Measurements from ENCODE around the gene CRHR1.

The CRHR1 gene

GRCh38 chr17:45823598-45823997 is 39.5 kb downstream of the CRHR1 start:
- DNase-seq (ENCODE audit: low read depth), result no peak

DNA sequence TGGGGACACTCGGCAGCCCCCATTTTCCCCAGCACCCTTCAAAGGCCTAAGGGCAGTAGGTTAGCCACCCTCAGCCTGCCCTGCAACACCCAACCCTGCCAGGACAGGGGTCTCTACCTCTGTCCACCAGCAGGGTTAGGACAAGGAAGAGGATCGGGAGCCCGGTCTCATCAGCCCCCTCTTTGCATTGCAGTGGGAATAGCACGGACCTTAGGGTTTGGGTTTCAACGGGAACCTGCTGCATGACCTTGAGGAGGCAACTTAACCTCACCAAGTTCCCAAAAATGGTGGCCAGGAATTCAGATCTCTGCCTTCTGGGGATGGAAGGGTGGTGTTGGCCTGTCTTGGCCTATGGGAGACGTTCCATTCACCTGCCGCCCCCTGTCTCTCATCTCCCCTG is 40.4 kb downstream of the CRHR1 start:
- no peak for DNase-seq (ENCODE audit: low read depth)

GRCh38 chr17:45824901-45825492 is 40.9 kb downstream of the CRHR1 start:
- no peak for DNase-seq (ENCODE audit: low read depth)

DNA sequence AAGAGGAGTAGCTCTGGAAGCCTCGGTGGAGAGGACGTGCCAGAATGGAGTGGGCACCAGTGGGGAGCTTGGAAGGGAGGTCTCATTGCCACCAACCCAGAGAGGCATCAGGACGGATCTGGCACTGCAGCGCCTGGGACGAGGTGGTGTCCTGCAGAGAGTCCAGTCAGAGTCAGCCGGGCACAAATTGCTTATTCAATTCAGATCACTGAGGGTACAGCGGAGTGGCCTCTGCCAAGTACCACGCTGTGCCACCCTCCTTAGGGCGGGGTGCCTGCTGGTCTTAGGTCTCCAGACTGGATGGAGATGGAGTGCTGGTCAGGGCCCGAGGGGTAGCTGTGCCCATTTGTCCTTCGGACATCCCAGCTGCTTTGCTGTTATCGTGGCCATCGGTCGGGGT is 41.7 kb downstream of the CRHR1 start:
- DNase-seq (ENCODE audit: low read depth), result no peak

DNA sequence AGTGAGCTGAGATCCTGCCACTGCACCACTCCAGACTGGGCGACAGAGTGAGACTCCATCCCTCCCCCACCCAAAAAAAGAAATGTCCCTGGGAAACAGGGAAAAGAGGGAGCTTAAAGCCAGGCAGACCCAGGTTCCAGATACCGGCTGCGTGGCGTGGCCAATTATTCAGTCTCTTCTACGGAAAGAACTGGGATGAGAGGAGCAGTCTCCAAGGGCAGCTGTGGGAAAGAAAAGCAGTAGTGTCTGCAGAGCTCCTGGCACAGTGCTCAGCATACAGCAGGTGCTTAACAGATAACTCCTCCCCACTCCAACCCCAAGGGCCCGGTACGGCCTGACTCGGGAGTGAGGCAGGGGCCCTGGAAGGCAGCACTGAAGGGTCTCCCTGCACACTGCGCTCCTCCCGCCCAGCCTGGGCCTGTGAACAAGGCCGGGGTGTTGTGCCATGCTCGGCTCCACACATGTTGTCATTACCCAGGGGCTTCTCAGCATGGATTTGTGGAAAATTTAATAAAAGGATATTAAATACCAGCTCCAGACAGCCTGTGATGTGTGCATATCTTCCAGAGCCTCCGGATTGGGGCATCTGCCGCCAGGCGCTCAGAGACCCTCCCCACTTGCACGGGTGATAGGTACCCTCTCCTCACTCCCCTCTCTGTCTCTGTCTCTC is 42.9 kb downstream of the CRHR1 start:
- no peak for DNase-seq (ENCODE audit: low read depth)

DNA sequence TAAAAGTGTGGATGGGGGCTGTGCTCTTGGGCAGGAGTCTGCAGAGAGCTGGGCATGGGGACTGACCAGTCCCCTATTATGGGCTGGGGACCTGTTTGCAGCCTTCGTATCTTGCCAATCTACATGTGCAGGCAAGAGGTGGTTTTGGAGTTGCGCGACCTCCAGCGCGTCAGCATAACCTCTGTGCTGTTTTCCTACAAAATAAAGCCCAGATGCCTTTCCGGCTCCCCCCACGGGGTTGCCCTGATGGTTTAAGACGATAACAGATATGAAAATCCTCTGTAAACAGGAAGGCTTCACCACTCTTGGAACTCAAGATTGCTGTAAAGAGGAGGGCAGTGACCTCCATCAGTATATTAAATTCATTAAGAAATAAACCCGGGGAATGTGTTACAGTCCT is 44.1 kb downstream of the CRHR1 start:
- no peak for DNase-seq (ENCODE audit: low read depth)

DNA sequence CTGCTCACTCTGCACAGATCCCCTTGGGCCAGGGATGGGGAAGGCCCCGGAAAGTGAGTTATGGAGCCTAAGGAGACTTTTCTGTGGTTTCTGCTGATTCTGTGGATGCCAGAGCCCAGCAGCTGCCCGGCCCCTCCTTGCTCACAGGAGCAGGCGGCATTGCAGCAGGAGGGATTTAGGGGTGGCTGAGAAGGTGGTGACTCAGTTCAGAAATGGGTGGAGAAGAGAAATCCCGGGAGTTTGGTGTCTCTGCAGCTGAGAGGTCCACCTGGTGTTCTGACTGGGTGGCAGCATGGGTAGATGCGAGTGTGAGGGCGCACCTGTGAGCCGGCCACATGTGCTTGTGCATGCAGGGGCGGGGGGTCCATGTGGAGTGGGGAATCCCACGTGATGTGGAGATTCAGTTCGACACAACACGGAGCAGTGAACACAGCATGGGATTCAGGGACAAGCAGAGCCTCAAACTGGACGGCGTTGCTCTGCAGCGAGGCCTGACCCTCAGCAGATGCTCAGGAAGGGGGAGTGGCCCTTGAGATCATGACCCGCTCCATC is 44.5 kb downstream of the CRHR1 start:
- DNase-seq (ENCODE audit: low read depth), result no peak

- no peak for DNase-seq (ENCODE audit: low read depth)
Observed at GRCh38 chr17:45833920-45834319, 49.8 kb downstream of the CRHR1 start.

DNA sequence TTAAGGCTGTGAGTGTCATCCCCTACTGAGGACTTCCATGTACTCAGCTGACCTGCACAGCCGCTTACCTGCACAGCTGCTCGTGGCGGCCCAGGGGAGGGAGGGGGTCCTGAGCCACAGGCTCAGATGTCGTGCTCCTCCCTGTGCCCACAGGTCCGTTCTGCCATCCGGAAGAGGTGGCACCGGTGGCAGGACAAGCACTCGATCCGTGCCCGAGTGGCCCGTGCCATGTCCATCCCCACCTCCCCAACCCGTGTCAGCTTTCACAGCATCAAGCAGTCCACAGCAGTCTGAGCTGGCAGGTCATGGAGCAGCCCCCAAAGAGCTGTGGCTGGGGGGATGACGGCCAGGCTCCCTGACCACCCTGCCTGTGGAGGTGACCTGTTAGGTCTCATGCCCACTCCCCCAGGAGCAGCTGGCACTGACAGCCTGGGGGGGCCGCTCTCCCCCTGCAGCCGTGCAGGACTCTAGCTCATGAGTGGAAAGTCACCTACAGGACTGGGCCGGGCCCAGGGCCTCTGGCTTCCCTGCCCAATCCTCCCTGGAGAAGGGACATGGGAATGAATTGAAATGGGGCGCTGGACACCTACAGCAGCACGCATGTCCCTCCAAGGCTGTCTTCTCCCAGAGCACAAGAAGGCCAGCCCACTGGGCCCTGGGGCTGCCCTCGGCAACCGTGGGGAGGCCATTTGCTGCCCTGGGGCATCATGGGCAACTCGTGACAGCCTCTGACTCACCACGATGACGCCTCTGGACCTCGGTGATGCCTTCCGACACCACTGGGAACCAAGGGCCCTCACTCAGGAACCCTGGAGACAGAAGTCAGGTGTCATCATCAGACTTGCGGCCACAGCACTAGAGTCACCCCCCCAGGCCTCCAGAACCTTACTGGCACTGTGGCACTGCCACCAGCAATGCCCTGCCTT is 50.6 kb downstream of the CRHR1 start:
- DNase-seq (ENCODE audit: low read depth), result no peak

DNA sequence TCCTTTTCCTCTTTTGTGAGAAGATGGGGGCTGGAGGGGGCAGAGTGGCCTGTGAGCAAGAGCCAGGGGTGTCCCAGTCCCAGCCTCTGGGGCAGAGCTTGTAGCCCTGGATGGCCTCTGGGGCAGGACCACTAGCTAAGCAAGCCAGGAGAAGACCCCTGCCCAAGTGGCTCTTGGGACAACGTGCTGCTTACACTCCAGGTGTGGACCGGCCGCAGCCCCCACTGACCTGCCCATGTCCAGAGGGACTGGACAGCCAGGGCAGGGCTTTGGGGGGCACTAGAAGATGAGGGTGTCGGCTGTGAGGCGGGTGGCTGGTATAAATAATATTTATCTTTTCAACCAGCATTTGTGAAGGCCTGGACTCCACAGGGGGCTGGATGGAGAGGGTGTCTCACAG is 51.4 kb downstream of the CRHR1 start:
- no peak for DNase-seq (ENCODE audit: low read depth)

DNA sequence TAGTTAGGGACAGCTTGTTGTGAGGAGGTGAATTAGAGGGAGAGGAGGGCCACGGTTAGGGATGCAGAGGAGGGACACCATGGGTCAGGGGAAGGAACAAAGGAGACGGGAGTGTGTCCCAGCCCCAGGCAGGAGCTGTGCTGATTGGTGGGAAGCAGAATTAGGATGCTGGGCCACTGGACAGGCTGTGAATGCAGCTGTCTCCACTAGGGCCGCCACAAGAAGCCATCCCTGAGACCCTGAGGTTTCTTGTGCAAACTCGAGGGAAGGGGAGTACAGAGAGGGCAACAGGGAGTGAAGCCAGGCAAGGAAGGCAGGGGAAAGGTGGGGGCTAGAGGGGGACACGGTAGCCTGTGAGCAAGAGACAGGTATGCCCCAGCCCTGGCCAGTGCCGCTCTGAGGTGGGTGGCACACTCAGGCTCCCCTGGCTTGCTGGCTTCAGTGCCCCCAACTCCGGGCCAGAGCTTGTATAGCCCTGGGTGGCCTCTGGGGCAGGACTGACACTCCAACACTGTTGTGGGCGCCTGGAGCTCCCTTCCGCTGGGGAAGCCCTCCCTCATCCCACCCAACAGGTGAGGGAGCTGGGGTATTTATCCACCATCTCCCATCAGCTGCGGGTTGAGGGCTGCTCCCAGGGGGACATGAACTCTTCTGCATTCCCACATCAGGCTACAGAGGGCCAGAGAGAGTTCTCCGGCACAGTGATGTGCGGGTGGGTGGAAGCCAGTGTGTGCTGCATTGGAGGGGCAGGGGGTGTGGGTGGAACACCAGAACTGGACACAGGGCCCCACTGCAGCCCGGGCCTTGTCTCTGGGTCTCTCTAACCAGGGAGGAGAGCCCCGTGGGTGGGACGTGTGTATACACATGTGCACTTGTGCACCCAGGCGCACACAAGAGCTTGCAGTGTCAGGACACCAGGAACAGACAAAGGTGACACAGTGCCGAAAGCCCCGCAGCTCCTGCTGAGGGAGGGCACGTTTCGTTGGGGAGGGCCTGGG is 52.2 kb downstream of the CRHR1 start:
- no peak for DNase-seq (ENCODE audit: low read depth)

- DNase-seq (ENCODE audit: low read depth), result no peak
Observed at GRCh38 chr17:45837187-45837586, 53.1 kb downstream of the CRHR1 start.

DNA sequence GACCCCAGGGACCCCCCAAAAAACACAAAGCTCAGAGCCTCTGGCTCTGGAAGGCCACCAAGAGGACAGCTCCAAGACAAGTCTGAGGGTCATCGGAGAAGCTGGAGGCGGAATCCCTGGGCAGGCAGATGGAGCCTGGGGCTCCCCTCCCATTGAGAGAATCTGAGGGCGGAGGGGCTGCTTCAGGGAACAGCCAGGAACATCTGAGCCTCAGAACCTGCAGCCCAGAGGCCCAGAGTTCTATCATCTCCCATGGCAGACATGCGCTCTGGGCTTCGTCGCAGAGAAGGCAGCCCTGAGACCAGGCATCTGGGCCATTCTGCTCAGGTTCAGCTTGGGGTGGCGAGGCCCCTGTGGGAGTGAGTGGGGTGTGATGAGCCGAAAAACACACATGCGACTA is 53.5 kb downstream of the CRHR1 start:
- DNase-seq (ENCODE audit: low read depth), result no peak

- DNase-seq (ENCODE audit: low read depth), result no peak
Observed at GRCh38 chr17:45838751-45839295, 54.7 kb downstream of the CRHR1 start.

DNA sequence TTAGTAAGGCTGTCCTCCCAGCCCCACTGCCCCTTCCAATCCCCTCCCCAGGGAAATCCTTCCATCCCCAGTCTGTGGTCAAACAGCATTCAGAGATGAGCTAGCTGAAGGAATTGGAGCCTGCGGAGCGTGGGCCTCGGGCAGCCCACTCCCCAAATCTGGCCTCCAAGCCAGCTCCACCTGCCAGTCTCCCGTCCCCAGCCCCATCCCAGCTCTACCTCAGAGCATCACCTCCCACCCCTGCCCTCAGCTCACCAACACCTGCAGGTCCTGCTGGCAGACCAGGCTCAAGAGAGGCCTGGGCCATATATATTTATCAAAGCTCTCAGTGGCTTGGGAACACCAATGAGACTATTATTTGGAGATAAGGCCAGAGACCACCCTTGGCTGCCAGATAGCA is 55.3 kb downstream of the CRHR1 start:
- no peak for DNase-seq (ENCODE audit: low read depth)

DNA sequence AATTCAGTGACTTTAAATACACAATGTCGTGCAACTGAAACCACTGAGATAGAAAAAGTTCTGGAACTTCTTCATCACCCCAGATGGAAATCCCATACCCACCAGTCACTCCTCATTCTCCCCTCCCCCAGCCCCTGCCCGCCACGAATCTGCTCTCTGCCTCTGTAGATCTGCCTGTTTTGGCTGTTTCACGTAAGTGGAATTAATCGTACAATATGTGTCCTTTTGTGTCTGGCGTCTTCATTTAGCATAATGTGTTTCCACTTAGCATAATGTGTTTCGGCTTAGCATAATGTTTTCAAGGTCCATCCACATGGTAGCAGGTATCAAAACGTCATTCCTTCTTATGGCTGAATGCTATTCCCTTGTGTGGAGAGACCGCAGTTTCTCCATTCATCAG is 57.1 kb downstream of the CRHR1 start:
- no peak for DNase-seq (ENCODE audit: low read depth)

- no peak for DNase-seq (ENCODE audit: low read depth)
Observed at GRCh38 chr17:45841883-45842525, 57.9 kb downstream of the CRHR1 start.

- no peak for DNase-seq (ENCODE audit: low read depth)
Observed at GRCh38 chr17:45843722-45844121, 59.6 kb downstream of the CRHR1 start.

- no peak for DNase-seq (ENCODE audit: low read depth)
Observed at GRCh38 chr17:45844695-45845375, 60.7 kb downstream of the CRHR1 start, which contains the start of gene SPPL2C. Gene SPPL2C, plus strand, starts transcription at chr17:45844881. Its CDS starts 26 bp downstream, at chr17:45844907.

Measured in GM04503 (cell line).